A673 (cell line): ENCODE results near the gene BZW2. TPM values are rescaled to one million over a fixed set of nuclear protein-coding genes. Genes with fewer than 3 reads are reported as not detected.
A peak's percentile ranks its signal among the peaks of the same experiment; 100 is the strongest.

Experiments used
- BruUV-seq: library from RNA; stranded (reverse); fragments of 400-500 nt; replicated peaks from 2 replicates; lab custom pipeline; 2021; lab: Mats Ljungman, UMichigan
- CTCF ChIA-PET: fragments of 300-600 bp; sonication (Branson Sonifier 250); formaldehyde crosslinking; loops from one replicate; lab custom pipeline; 2022; ENCODE audit warnings: antibody characterized with exemption; lab: Charles Lee
- POLR2A ChIA-PET: fragments of 300-600 bp; sonication (Branson Sonifier 250); formaldehyde crosslinking; loops from one replicate; lab custom pipeline; 2022; ENCODE audit warnings: antibody characterized with exemption; ENCODE audit not compliant: low non-redundant PET; lab: Charles Lee
- DNase-seq: peaks from one replicate; pipeline ENCODE4 v3.0.0-alpha.2; 2015; ENCODE audit warnings: low spot score
- H3K27ac ChIP-seq: fragments of 200-600 bp; sonication (generic); 2 replicates; pipeline ENCODE4 v1.5.1; 2016; ENCODE audit warnings: mixed run types, low read depth, mild to moderate bottlenecking, mixed read lengths, antibody characterized with exemption, low read length; ENCODE audit not compliant: poor library complexity, severe bottlenecking
- H3K27me3 ChIP-seq: fragments of 200-600 bp; sonication (generic); replicated peaks from 2 replicates; pipeline ENCODE4 v1.6.1; 2017; ENCODE audit warnings: mixed run types, low read depth, mild to moderate bottlenecking, mixed read lengths, antibody characterized with exemption, low read length; ENCODE audit not compliant: insufficient read depth, poor library complexity
- H3K36me3 ChIP-seq: fragments of 200-600 bp; sonication (generic); 2 replicates; pipeline ENCODE4 v1.6.1; 2016; ENCODE audit warnings: mixed run types, mild to moderate bottlenecking, mixed read lengths, antibody characterized with exemption, low read length; ENCODE audit not compliant: insufficient read depth, poor library complexity, severe bottlenecking
- H3K4me1 ChIP-seq: fragments of 200-600 bp; sonication (generic); 2 replicates; pipeline ENCODE4 v1.6.1; 2017; ENCODE audit warnings: mixed run types, mild to moderate bottlenecking, mixed read lengths, antibody characterized with exemption, low read length; ENCODE audit not compliant: insufficient read depth, poor library complexity, severe bottlenecking
- H3K4me3 ChIP-seq: fragments of 200-600 bp; sonication (generic); 2 replicates; pipeline ENCODE4 v1.5.1; 2016; ENCODE audit warnings: low read depth, mixed run types, mild to moderate bottlenecking, mixed read lengths, low read length; ENCODE audit not compliant: poor library complexity, severe bottlenecking
- H3K9me3 ChIP-seq: fragments of 200-600 bp; sonication (generic); 2 replicates; pipeline ENCODE4 v1.6.1; 2016; ENCODE audit warnings: mixed run types, low read depth, mild to moderate bottlenecking, mixed read lengths, antibody characterized with exemption, low read length; ENCODE audit not compliant: poor library complexity, severe bottlenecking
- EZH2 ChIP-seq: fragments of 200-600 bp; sonication (generic); IDR thresholded peaks from 2 replicates; pipeline ENCODE4 v1.6.1; 2017; ENCODE audit warnings: borderline replicate concordance, low read depth, mild to moderate bottlenecking, mixed read lengths, antibody characterized with exemption, low read length; ENCODE audit not compliant: poor library complexity, severe bottlenecking
- intact Hi-C: fragments of 100-400 bp; cut with micrococcal nuclease; formaldehyde crosslinking; loops from one replicate; pipeline ENCODE4 v1.10.0; 2022; ENCODE audit not compliant: unreplicated experiment
- total RNA-seq: library from RNA; stranded (reverse); gene quantifications from 2 replicates; pipeline ENCODE4 v1.2.3, GENCODE V29; 2021
- TF ChIP-seq, protein P1 (sequence below): fragments of 300-800, 200-600 bp; sonication (generic); conservative IDR thresholded peaks from 2 replicates; pipeline ENCODE4 v1.5.1; 2017; ENCODE audit warnings: low read depth, mild to moderate bottlenecking, antibody characterized with exemption, low read length, moderate library complexity, mixed read lengths

Gene BZW2
- total RNA-seq, 1 experiment from 2014 or later: 175 TPM

DNA sequence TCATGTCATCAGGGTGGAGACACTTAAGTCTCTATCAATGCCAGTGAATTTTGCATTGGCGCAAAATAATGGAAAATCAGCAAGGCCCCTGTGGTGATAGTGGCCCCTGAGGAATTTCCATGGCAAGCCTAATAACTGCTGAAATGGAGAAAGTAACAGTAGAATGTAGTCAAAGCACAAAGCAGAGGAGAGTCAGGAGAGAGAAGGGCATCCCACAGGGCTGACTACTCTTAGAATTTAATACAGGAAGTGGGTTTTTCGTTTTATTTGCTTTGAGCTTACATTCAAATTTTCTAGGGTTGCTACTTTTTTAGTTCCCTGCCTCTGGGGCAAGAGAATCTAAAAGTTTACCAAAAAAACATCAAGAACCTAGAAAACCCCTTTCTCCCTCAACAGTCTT is 39.0 kb downstream of the BZW2 start:
- ChIA-PET CTCF (no interaction called here), POLR2A (no interaction called here)
- no TSS peak for BruUV-seq
- Histone ChIP-seq H3K36me3 (peaks cover 60% of the 10 kb centered on the region), H3K27ac (peak overlapping the region; percentile 59), H3K4me1 (peaks cover 33% of the 10 kb centered on the region), H3K27me3 (no peaks in the 10 kb centered on the region), H3K9me3 (no peaks in the 10 kb centered on the region), H3K4me3 (no peak overlapping the region)
- TF ChIP-seq, protein P1, sequence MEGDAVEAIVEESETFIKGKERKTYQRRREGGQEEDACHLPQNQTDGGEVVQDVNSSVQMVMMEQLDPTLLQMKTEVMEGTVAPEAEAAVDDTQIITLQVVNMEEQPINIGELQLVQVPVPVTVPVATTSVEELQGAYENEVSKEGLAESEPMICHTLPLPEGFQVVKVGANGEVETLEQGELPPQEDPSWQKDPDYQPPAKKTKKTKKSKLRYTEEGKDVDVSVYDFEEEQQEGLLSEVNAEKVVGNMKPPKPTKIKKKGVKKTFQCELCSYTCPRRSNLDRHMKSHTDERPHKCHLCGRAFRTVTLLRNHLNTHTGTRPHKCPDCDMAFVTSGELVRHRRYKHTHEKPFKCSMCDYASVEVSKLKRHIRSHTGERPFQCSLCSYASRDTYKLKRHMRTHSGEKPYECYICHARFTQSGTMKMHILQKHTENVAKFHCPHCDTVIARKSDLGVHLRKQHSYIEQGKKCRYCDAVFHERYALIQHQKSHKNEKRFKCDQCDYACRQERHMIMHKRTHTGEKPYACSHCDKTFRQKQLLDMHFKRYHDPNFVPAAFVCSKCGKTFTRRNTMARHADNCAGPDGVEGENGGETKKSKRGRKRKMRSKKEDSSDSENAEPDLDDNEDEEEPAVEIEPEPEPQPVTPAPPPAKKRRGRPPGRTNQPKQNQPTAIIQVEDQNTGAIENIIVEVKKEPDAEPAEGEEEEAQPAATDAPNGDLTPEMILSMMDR: no peak
- TF ChIP-seq EZH2: no peak
- intact Hi-C loops: loop anchor here (1.0 to 10.0 kb wide), 3 partner anchors 23 to 250 kb away; no protein-coding TSS in a partner anchor
- peak; percentile 89 for DNase-seq

- CTCF ChIA-PET: no interaction called here
- Histone ChIP-seq H3K9me3 (no peaks in the 10 kb centered on the region), H3K27ac (peak overlapping the region; percentile 59), H3K4me3 (no peak overlapping the region), H3K27me3 (no peaks in the 10 kb centered on the region), H3K36me3 (peaks cover 59% of the 10 kb centered on the region), H3K4me1 (peaks cover 33% of the 10 kb centered on the region)
- no peak for TF ChIP-seq EZH2
- TF ChIP-seq, protein P1: no peak
- intact Hi-C loops: loop anchor here (1.0 to 10.0 kb wide), 3 partner anchors 23 to 251 kb away; no protein-coding TSS in a partner anchor
- DNase-seq: no peak
- BruUV-seq: TSS peak; percentile 3
- POLR2A ChIA-PET: interaction anchor here (0.6 kb wide), 1 partner anchor 54 kb away, joined by 9 read pairs; no protein-coding TSS in a partner anchor
Measured at GRCh38 chr7:16685535-16685934, 39.6 kb downstream of the BZW2 start.

GRCh38 chr7:16688249-16688648 is 42.3 kb downstream of the BZW2 start:
- Histone ChIP-seq H3K4me1 (peaks cover 35% of the 10 kb centered on the region), H3K36me3 (peaks cover 42% of the 10 kb centered on the region), H3K4me3 (no peak overlapping the region), H3K27ac (no peak overlapping the region), H3K9me3 (no peaks in the 10 kb centered on the region), H3K27me3 (no peaks in the 10 kb centered on the region)
- TF ChIP-seq, protein P1: no peak
- TF ChIP-seq EZH2: no peak
- ChIA-PET CTCF (no interaction called here), POLR2A (no interaction called here)
- no TSS peak for BruUV-seq
- no peak for DNase-seq
- intact Hi-C loops: loop anchor here (10.0 kb wide), 2 partner anchors 83 to 253 kb away; no protein-coding TSS in a partner anchor
